ENCODE results near the gene NFIL3. TPM values are rescaled to one million over a fixed set of nuclear protein-coding genes. Genes with fewer than 3 reads are reported as not detected.

The NFIL3 gene
- total and polyA plus RNA-seq, 2 of the 4 experiments (the other 2 are of a cell fraction), result 27.6 to 27.7 TPM

DNA sequence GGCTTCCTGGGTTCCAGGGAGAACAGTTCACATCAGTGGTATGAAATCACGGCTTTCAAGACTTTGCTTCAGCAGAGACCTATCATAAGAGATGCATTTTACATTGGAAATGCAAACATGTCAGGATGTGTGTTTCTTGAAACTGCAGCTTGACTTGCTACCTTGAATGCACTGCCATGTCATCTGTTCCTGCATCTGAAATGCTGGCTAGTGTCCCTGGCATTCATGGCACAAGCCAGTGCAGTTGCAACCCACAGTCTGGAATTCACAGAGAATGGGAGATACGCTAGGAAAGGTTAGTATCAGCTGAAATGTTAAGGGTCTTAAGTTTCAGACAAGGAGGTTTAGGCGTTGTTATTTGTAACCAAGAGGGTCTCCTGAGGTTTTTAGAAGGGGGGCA, 24.7 kb downstream of the NFIL3 start:
- Histone ChIP-seq H4K91ac (ENCODE audit: insufficient read depth, low read depth, low read length) (no peak overlapping the region), H3K18ac (ENCODE audit: low read depth, low read length) (no peak overlapping the region), H3K4ac (ENCODE audit: low read depth, low read length) (0 out of 2 replicates have a peak overlapping the region, but pooled peaks have one; percentile 17), H3K4me3 (ENCODE audit: insufficient read depth, low read depth, low read length) (no peak overlapping the region), H3K4me2 (ENCODE audit: low read depth, low read length) (no peak overlapping the region), H3K36me3 (ENCODE audit: control insufficient read depth, insufficient read depth, low read length) (no peaks in the 10 kb centered on the region), H3K9me3 (ENCODE audit: control insufficient read depth, insufficient read depth, low read length) (no peaks in the 10 kb centered on the region), H2BK5ac (ENCODE audit: low read depth, low read length, poor library complexity, severe bottlenecking) (no peak overlapping the region), H2AFZ (replicated peaks; ENCODE audit: low read length, poor library complexity) (peak overlapping the region; percentile 8), H2BK20ac (ENCODE audit: low read depth, low read length) (no peak overlapping the region; the same call in 1 of the 2 replicates), H3K9me1 (ENCODE audit: insufficient read depth, low read length) (peaks cover 5% of the 10 kb centered on the region), H2AK9ac (replicated peaks; ENCODE audit: low read depth, low read length, poor library complexity) (no peak overlapping the region), H3K27me3 (ENCODE audit: control insufficient read depth, insufficient read depth, low read length) (no peaks in the 10 kb centered on the region), H4K8ac (ENCODE audit: low read depth in 2 of 2, low read length in 2 of 2) (no peak overlapping the region), H3K9ac (ENCODE audit: low read depth, low read length) (no peak overlapping the region), H2BK15ac (ENCODE audit: low read depth, low read length) (0 out of 3 replicates have a peak overlapping the region, but pooled peaks have one; percentile 11), H2BK120ac (ENCODE audit: low read depth, low read length) (no peak overlapping the region), H4K5ac (ENCODE audit: low read depth, low read length) (no peak overlapping the region), H3K27ac (ENCODE audit: insufficient read depth, low read length) (no peak overlapping the region), H4K20me1 (ENCODE audit: insufficient read depth, low read length) (no peaks in the 10 kb centered on the region), H3K4me1 (ENCODE audit: control insufficient read depth, insufficient read depth, low read length) (peaks cover 7% of the 10 kb centered on the region), H3K14ac (replicated peaks; ENCODE audit: low read depth, low read length) (no peak overlapping the region), H3K23ac (ENCODE audit: low read depth, low read length) (no peak overlapping the region), H2AK5ac (ENCODE audit: low read depth, low read length) (no peak overlapping the region; the same call in 1 of the 2 replicates), H3K79me1 (ENCODE audit: low read depth in 1 of 2, low read length in 2 of 2) (peaks cover 0 to 5% of the 10 kb centered on the region in 2 experiments; a peak in 1 of 4 replicates), H3K56ac (ENCODE audit: extremely low read depth, insufficient read depth, low read length) (no peak overlapping the region)
- BruUV-seq (replicated peaks), result no TSS peak
- intact Hi-C loops (cut with micrococcal nuclease) (no loop called here), dilution Hi-C loops (cut with HindIII; ENCODE audit: low sequenced_read_pairs, unreplicated experiment) (no loop called here), in situ Hi-C loops (cut with MboI; ENCODE audit: low sequenced_read_pairs) (no loop called here)
- ATAC-seq (ENCODE audit: low read depth) (no peak), DNase-seq (no peak)
- ChIA-PET POLR2A (ENCODE audit: unreplicated experiment) (interaction anchor here (0.6 kb wide), 1 partner anchor 32 kb away, joined by 3 read pairs; no protein-coding TSS in a partner anchor), CTCF (no interaction called here)
- WGBS, 2 experiments (ENCODE audit: extremely low coverage in 2 of 2, insufficient read length in 1 of 2), result no CpG with 5 or more reads among the region's 3 CpGs
- TF ChIP-seq MAFK (IDR thresholded peaks at IDR 0.05; ENCODE audit: low read depth, low read length) (no peak), MAZ (IDR thresholded peaks at IDR 0.05; ENCODE audit: borderline replicate concordance, low read depth, low read length) (no peak), NFE2L2 (IDR thresholded peaks at IDR 0.05; ENCODE audit: low read depth, low read length) (no peak), RFX5 (IDR thresholded peaks at IDR 0.05; ENCODE audit: low read depth, low read length) (no peak), RAD21 (IDR thresholded peaks at IDR 0.05; ENCODE audit: low read length) (no peak), SMC3 (IDR thresholded peaks at IDR 0.05; ENCODE audit: low read depth, low read length) (no peak), BHLHE40 (IDR thresholded peaks at IDR 0.05; ENCODE audit: low read depth, low read length) (no peak), RCOR1 (IDR thresholded peaks at IDR 0.05; ENCODE audit: insufficient replicate concordance, low read length) (no peak), CHD1 (IDR thresholded peaks at IDR 0.05; ENCODE audit: low read depth, low read length) (no peak), POLR2A (IDR thresholded peaks at IDR 0.05; ENCODE audit: low read depth, low read length) (no peak), FOS (IDR thresholded peaks at IDR 0.05; ENCODE audit: low read depth, low read length) (no peak), CEBPB (IDR thresholded peaks at IDR 0.05; ENCODE audit: low read depth, low read length) (no peak), MXI1 (IDR thresholded peaks at IDR 0.05; ENCODE audit: borderline replicate concordance, low read depth, low read length) (no peak)
- TF ChIP-seq, protein P1, sequence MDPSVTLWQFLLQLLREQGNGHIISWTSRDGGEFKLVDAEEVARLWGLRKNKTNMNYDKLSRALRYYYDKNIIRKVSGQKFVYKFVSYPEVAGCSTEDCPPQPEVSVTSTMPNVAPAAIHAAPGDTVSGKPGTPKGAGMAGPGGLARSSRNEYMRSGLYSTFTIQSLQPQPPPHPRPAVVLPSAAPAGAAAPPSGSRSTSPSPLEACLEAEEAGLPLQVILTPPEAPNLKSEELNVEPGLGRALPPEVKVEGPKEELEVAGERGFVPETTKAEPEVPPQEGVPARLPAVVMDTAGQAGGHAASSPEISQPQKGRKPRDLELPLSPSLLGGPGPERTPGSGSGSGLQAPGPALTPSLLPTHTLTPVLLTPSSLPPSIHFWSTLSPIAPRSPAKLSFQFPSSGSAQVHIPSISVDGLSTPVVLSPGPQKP (IDR thresholded peaks at IDR 0.05; ENCODE audit: borderline replicate concordance, low read depth, low read length), result no peak
- TF ChIP-seq, protein P2, sequence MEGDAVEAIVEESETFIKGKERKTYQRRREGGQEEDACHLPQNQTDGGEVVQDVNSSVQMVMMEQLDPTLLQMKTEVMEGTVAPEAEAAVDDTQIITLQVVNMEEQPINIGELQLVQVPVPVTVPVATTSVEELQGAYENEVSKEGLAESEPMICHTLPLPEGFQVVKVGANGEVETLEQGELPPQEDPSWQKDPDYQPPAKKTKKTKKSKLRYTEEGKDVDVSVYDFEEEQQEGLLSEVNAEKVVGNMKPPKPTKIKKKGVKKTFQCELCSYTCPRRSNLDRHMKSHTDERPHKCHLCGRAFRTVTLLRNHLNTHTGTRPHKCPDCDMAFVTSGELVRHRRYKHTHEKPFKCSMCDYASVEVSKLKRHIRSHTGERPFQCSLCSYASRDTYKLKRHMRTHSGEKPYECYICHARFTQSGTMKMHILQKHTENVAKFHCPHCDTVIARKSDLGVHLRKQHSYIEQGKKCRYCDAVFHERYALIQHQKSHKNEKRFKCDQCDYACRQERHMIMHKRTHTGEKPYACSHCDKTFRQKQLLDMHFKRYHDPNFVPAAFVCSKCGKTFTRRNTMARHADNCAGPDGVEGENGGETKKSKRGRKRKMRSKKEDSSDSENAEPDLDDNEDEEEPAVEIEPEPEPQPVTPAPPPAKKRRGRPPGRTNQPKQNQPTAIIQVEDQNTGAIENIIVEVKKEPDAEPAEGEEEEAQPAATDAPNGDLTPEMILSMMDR (conservative IDR thresholded peaks at IDR 0.05; ENCODE audit: low read depth, low read length), result no peak
- TF ChIP-seq, protein P3, sequence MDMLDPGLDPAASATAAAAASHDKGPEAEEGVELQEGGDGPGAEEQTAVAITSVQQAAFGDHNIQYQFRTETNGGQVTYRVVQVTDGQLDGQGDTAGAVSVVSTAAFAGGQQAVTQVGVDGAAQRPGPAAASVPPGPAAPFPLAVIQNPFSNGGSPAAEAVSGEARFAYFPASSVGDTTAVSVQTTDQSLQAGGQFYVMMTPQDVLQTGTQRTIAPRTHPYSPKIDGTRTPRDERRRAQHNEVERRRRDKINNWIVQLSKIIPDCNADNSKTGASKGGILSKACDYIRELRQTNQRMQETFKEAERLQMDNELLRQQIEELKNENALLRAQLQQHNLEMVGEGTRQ (IDR thresholded peaks at IDR 0.05; ENCODE audit: low read depth, low read length), result no peak
